Activated CD4-positive, alpha-beta T cell treated with anti-CD3 and anti-CD28 coated beads for 48 hours (primary cell): ENCODE results near the gene BTRC.

Source experiments
- DNase-seq: peaks from one replicate; pipeline ENCODE4 v3.0.0-alpha.2; 2020

The BTRC gene

DNA sequence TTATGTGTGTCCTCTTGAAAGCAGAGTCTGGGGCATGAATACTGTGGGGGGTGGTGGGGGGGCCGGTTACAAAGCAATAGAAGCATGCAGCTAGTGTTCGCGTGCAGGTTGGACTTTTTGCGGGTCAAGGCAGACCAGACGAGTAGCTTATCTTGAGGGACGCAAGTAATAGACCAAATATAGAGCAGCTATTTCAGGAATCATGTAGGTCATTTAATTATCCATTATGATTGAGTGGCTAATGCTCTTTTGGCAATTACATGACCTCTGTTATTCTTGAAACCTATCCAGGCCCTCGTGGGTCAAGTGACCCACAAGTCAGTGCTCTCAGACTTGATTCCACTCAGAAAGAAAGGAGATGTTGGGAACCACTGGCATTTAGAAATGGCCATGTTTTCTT is 93.0 kb downstream of the BTRC start:
- no peak for DNase-seq

GRCh38 chr10:101447477-101447876 is 93.5 kb downstream of the BTRC start:
- DNase-seq = no peak

GRCh38 chr10:101450277-101451080 is 96.5 kb downstream of the BTRC start:
- DNase-seq = no peak

DNA sequence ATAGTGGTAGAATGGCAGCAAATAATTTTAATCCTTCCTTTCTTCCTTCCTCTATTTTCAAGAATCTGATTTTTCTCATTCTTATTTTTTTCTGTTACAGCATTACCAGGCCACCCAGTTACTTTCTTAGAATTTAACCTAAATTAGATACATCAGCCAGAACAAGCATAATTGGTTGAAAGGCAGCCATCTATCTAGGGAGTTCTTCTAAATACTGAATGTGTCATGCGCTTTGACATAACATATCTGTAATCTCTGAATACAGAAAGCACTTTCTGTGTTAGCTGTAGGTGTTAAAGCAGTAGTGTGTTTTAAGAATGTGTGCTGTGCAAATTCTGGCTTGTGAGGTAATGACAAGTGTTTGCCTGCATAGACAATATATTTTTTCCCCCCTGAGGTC is 97.3 kb downstream of the BTRC start:
- DNase-seq = no peak

GRCh38 chr10:101451667-101452069 is 97.7 kb downstream of the BTRC start:
- DNase-seq = no peak

- DNase-seq = no peak
These were observed 98.2 kb downstream of the BTRC start for GRCh38 chr10:101452176-101452575.

- DNase-seq = no peak
These were observed 98.6 kb downstream of the BTRC start for GRCh38 chr10:101452593-101452992.

DNA sequence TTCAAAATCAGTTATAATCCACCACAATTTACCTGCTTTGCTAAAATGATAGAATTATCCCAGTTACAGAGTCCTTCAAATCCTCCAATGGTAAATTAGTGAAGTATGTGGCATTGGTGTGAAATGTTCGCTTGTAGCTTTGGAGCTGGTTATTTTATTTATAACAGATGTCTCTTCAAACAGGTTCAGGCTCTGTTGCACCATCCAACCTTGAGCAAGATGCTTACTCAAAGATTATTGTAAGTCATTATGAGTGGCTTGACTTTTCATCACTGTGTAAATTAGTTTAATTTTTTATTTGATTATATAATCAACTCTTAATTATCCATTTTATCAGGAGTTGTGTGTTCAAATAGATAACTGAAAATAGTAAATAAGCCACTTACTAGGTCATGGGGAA is 99.4 kb downstream of the BTRC start:
- no peak for DNase-seq

DNA sequence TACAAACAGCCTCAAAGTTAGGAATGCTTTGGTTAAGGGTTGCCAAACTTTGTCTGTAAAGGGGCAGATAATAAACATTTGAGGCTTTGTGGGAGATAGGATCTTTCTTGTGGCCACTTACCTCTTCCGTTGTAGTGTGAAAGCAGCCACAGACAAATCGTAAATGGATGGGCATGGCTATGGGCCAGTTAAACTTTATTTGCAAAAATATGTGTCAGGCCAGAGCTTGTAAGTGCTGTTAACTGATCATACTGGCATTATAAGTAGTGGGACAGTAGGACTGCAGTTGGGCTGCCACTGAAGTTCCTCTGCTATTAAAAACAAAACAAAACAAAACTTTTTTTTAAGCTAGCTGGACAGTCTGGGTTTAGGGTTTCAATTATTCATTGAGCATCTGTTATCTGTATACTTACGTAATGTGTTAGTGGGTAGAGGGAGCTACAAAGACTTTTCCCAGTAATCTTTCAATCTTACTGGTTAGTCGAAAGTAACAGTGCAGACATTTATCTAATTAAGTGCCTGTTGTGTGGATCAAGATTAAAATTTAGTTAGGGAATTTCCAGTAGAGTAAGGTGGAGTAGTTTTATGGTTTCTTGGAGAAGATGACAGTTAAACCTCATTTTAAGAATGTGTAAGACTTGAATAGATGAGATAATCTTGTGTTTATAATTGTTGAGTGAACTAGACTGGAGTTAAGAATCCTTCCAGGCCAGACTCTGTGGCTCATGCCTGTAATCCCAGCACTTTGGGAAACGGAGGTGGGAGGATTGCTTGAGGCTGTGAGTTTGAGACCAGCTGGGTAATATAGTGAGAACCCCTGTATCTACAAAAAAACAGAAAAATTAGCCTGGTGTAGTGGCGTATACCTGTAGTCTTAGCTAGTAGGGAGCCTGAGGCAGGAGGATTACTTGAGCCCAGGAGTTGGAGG is 100.1 kb downstream of the BTRC start:
- no peak for DNase-seq

DNA sequence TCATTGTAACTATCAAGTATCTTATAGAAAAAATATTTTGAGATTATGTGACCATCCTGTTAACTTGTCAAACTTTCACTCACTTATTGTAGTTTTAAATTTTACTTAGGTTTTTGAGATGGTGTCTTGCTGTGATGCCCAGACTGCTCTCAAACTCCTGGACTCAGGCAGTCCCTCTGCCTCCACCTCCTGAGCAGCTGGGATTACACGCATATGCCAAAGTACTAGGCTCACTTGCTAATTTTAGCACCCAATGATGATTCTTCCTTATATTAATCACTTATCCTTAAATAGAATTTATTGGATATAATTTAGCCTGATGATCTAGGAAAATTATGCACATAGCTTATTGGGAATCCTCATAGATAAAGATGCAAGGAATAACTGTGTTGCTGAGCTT is 104.9 kb downstream of the BTRC start:
- no peak for DNase-seq

GRCh38 chr10:101464082-101464481 is 110.1 kb downstream of the BTRC start:
- DNase-seq = no peak

DNA sequence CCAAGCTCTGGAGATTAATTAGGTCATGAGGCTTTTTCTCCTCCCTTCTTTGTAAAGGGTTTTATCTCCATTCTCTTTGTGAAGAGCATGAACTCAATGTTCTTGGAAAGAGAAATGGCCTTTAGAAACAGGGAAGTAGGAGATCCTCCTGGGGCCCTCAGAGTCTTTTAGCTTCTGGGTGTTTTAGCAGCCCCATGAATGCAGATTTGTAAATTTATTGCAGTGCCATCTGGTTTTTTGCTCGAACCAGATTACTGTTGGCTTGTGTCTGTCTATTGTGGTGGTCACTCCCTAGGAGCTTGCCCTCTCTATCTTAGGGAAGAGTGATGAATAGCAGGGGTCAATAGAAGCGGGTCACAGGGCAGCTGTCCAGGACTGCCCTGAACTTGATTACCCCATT is 110.6 kb downstream of the BTRC start:
- no peak for DNase-seq

- DNase-seq = no peak
These were observed 112.3 kb downstream of the BTRC start for GRCh38 chr10:101466016-101466912.

- DNase-seq = peak; percentile 15
These were observed 113.4 kb downstream of the BTRC start for GRCh38 chr10:101467286-101467770.

GRCh38 chr10:101468159-101468558 is 114.2 kb downstream of the BTRC start:
- no peak for DNase-seq

GRCh38 chr10:101476383-101476782 is 122.4 kb downstream of the BTRC start:
- DNase-seq = no peak

GRCh38 chr10:101478956-101479355 is 125.0 kb downstream of the BTRC start:
- DNase-seq = no peak

DNA sequence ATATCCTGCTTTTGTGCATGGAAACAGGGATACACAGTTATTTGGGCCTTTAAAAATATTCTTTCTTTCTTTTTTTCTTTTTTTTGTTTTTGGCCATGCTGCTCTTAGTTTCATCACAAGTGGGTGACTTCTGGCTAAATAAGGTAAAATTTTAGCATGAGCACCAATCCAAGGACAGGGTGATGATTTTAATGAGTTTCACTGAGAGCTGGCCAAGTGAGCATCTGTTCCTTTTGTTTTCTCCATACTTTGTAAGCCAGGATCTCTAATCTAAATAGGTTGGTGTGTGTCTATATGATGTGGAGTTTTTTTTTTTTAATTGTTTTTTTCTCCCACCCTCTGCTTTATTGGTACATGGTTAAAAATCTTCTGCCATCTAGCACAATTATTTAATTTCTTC is 127.3 kb downstream of the BTRC start:
- no peak for DNase-seq

GRCh38 chr10:101482568-101482967 is 128.6 kb downstream of the BTRC start:
- DNase-seq = no peak

DNA sequence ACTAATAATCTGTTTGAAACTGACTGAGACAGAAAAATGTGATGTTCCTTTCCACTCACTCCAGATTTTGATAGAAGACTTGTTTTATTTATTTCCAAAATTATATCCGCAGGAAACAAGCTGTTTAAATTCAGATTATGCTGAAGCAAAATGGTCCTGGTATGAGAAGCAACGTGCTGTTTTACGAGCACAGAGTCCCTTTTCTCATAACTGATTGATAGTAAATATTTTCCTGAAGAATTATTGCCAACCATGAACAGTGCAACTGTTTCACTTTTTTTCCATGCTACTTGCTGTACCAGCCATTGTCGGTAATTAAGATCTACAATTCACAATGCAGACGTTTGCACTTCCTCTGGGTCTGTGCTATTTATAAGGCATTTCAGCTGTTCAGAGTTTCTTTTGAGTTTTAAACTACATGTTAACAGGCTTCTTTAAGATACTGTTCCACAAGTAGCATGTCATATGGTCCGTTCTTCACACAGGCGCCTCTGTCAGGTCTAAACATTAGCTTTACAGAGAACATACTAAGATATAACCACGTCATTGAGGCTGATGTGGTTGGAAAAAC is 130.3 kb downstream of the BTRC start:
- no peak for DNase-seq

DNA sequence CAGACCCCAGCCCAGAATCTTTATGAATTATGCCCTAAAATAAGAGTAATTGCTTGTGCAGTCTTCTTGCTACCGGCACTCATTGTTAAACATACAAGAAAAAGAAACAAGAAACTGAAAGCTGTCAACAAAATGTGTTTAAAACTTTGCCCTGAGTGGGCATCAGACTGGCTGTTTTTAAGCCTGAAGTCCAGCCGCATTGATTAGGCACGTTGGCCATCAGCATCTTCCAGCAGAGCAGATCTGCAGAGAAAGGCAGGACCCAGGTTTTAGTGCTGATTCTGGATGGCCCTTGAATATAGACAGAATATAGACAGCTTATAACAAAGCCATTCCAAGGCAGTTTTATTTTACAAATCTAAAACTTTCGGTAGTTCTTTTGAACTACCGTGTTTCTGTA is 131.2 kb downstream of the BTRC start:
- DNase-seq = no peak
